NCI-H1694 treated with DMSO at 0.1 percent for 48 hours (cell line): Measurements from ENCODE around the gene LRRC23.
"Not testable (repeated sequence)": the region's sequence is repeated elsewhere in the genome, so short reads cannot be mapped to it uniquely, and the experiment has no call there.

Source experiments
- DNase-seq: peaks from one replicate; lab custom pipeline; 2025; lab: John Stamatoyannopoulos, UW

Gene LRRC23

DNA sequence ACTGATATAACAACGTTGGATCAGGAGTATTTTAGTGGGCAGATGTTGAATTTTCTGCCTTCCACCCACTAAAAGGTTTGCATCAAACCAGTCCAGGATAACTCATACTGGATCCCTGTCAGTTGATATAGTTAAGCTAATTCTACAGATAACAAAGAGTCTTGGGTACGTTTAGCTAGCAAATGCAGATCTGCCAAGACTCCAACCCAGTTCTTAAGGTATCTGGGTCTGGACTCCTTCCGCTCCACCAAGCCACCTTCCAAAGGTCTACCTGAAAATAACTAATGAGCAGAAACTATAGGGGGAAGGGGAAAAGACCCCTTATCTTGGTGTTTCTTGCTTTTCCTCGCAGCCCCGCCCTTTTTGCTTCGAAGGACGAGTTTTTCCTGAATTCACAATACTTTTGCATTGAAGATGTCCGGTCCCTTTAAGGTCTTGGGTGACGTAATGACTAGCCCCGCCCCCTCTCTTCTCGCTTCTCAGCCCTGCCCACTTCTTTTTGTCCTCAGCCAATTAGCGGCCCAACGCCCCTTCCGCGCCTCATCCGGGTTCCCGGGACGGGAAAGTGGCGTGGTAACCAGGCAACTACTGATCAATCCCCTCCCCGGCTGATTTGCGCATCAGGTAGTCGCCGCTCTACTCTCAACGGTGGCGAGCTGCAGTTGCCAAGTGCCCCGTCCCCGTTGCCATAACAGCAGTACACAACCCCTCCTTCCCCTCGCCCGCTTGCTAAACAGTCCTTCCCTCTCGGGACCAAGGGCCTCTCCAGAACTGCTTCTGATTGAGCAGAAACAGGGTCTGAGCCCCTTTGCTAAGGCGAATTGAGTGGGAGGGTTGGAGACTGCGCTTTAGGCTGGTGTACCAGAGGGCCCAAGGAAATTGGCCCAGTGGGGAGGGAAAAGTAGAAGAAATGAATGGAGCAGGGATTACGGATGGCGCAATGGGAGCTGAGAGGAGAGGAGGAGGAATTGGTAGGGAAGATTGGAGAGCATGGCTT is at the start of gene LRRC23:
LRRC23 (plus strand) TSS at position 543 of the 997 bp plus-strand sequence. CDS start 812 bp downstream, outside the sequence.
- DNase-seq = peak; percentile 96

DNA sequence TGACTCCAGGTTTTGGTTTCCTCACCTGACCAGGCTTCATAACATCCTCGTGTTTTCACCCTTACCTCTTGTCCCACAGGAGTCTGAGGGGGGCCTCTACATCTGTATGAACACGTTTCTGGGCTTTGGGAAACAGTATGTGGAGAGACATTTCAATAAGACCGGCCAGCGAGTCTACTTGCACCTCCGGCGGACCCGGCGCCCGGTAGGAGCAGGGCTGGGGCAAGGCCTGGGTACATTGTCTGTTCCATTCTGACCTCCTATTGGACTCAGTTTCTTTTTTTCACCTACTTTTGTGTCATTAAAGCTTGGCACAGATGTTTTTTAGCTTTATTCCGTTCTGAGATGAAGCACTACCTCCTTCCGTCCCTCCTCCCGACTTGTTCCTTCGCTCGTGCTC is 49.3 kb upstream of the LRRC23 start:
- no peak for DNase-seq

DNA sequence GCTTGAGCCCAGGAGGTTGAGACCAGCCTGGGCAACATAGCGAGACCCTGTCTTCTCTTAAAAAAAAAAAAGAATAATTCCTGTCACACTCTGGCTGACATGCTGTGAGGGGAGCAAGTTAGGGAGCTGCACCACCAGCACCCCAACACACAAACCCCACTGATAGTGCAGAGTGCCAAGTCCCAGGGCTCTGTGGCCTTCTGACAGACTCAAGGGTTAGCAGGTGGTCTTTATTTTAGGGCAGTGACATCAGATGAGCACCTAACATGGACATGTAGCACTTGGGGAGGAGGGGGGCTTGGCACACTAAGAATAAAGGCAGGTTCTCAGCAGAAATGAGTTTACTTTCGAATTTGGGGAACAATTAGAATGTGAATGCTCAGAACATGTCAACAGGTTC is 45.8 kb upstream of the LRRC23 start:
- no peak for DNase-seq

DNA sequence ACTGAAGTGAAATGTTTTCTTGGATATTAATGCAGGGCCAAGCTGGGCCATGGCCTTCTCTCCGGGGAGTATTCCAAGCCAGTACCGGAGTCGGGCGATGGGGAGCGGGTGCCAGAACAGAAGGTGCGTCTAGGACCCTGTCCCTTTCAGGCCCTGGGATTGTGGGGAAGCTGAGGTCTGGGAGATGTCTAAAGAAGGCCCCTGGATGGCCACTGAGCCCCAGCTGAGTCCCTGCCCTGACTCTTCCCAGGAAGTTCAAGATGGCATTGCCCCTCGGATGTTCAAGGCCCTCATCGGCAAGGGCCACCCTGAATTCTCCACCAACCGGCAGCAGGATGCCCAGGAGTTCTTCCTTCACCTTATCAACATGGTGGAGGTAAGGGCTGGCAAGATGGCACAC is 44.5 kb upstream of the LRRC23 start:
- no peak for DNase-seq

- no peak for DNase-seq
Observed at GRCh38 chr12:6860942-6861341, 43.7 kb upstream of the LRRC23 start.

DNA sequence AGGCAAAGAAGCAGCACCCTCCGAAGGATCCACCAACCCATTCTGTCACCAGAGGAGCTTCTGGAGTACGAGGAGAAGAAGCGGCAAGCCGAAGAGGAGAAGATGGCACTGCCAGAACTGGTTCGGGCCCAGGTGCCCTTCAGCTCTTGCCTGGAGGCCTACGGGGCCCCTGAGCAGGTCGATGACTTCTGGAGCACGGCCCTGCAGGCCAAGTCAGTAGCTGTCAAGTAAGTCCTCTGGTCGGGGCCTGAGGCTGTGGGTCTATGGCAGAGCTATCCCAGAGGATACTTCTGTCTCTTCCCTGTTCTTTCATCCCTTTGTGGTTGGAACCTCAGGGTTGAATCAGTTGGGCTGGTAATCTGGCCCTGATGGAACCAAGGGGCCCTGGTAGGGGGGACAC is 43.2 kb upstream of the LRRC23 start:
- no peak for DNase-seq

DNA sequence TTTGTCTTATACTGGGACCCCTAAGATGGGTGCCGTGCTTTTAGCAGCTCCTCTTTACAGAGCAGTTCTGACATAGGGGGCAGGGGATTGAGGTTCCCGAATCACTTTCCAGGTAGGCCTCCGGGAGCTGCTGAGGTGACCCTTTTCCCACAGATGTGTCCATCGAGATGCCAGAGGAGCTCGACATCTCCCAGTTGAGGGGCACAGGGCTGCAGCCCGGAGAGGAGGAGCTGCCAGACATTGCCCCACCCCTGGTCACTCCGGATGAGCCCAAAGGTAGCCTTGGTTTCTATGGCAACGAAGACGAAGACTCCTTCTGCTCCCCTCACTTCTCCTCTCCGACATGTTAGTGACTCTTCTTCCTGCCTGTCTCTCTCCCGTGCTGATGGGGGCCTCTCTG is 41.6 kb upstream of the LRRC23 start:
- DNase-seq = no peak

DNA sequence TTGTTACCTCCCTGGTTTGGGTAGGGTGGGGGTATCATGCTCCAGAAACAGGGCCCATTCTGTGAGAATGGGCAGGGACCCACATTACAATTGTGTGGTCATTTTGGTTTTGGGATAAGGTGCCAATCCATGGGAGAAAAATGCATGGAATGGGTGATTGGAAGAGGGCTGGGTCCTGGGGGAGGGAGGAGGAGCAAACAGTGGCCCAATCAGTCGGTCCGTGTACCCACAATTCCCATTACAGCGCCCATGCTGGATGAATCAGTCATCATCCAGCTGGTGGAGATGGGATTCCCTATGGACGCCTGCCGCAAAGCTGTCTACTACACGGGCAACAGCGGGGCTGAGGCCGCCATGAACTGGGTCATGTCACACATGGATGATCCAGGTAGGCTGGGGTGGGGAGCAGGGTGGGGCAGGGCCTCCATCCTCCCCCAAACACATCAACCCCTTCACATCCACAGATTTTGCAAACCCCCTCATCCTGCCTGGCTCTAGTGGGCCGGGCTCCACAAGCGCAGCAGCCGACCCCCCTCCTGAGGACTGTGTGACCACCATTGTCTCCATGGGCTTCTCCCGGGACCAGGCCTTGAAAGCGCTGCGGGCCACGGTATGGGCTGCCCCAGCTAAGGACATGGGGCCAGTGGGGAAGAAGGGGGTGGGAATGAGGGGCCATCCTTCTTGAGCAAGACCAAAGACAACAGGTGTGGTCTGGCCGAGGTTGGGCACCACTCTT is 40.9 kb upstream of the LRRC23 start:
- no peak for DNase-seq

- not testable (repeated sequence) for DNase-seq
Observed at GRCh38 chr12:6865307-6865706, 39.3 kb upstream of the LRRC23 start.

DNA sequence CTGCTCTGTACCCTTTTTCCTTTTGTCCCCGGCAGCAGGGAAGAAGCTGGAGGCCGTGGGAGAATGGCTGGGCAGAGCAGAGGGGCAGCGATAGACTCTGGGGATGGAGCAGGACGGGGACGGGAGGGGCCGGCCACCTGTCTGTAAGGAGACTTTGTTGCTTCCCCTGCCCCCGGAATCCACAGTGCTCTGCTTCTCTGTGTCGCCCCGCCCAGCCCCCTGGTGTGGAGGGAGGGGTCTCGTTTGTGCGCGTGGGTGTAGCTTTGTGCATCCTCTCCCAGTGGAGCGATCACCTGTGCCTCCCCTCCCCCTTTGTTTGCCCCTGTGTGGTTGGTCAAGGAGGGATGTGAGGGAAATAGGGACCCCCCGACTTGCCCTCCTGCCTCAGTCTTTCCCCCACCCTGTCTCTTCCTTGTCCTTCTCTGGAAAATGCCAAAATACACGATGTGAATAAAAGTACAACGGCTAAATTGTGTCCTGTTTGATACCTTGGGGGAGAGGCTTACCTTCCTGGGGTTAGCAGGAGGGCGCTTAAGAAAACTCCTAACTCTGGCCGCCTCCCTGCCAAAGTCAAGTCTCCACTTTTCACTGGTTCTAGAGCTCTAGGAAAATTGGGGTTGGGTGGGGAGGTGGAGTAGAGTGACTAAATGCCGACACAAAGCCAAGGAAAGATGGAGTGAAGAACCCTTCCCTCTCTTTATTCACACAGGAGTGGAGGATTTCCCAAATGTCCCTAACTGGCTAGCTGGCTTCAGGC is 38.3 kb upstream of the LRRC23 start:
- no peak for DNase-seq

DNA sequence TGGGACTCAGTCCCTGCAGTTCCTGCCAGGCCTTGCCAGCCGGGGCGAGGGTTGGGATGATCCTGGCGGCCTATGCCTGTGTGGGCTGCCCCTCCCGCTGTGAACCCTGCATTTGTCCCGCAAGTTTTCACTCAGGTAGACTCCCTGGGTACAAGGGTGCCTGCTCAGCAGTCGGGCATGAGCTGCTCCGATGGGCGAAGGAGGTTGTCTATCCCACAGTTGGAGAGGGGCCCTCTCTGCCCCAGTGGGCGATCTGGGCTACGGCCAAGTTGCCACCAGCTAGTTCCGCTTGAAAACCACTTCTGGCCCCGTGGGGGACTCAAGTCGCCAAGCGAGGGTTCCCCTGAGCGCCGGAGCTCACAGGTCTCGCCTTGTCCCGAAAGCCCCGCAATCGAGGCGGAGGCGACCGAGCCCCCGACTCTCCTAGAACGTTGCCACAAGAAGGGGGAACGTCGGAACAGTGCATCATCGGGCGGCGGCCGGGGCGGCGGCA is 37.7 kb upstream of the LRRC23 start:
- no peak for DNase-seq

- DNase-seq = peak; percentile 78
Observed at GRCh38 chr12:6867413-6868210, 37.0 kb upstream of the LRRC23 start, which contains the start of gene TPI1. TPI1 (plus strand) TSS chr12:6867531; CDS start chr12:6867567, 36 bp downstream.

GRCh38 chr12:6868211-6869048 is 36.2 kb upstream of the LRRC23 start:
- DNase-seq = no peak

GRCh38 chr12:6869049-6870021 is 35.3 kb upstream of the LRRC23 start:
- peak; percentile 83 for DNase-seq

GRCh38 chr12:6870304-6870703 is 34.3 kb upstream of the LRRC23 start:
- DNase-seq = not testable (repeated sequence)

- no peak for DNase-seq
Observed at GRCh38 chr12:6871052-6871957, 33.3 kb upstream of the LRRC23 start.

DNA sequence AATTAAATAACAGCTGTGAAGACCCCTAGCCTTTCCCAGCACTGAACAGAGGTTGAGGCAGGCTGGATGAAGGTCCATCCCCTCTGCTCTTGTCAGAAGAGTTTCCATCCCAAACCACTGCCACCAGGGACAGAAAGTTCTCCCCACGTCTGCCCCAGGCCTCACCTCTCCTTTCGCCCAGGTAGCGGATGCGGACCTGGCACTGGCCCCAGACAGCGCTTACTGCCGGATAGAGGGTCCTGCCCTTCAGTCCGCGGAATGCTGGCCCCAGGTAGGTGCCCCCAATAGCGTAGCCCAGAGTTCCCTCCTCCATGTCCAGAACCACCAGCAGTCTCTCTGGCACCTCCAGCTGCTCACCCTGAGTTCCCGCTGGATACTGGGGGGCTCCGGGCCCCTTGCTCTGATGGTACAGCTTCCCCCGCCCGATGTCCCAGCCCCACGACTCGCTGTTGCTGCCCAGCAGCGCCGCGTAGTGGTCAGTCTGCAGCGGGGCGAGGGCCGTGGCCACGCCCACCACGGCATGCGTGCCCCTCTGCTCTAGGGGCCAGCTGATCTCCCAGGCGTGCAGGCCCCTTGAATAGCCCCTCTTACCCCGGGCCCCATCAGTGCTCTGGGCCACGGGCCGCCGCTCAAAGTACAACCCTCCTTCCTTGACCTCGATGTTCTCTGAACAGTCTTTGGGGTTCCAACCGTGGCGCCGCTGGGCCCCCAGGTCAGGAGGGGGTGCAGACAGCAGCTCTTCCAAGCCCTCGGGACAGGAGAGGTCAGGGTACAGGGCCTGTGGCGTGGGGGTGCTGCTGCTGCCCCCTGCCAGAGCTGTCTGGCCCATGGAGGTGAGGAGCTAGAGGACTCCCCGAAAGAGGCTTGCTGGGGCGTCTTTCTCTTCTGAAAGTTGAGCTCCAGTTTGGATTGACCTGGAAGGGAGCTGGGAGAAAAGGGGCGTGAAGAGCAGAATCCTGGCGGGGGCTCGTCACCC is 32.3 kb upstream of the LRRC23 start:
- peak; percentile 59 for DNase-seq
